ENCODE data around the gene YLPM1. TPM values are rescaled to one million over a fixed set of nuclear protein-coding genes. Genes with fewer than 3 reads are reported as not detected.

YLPM1 gene
- total and polyA plus RNA-seq, 2 donors (not counting 3 experiments of a cell fraction or from before 2014, with no cell fraction given), result 14.9 to 85.7 TPM

DNA sequence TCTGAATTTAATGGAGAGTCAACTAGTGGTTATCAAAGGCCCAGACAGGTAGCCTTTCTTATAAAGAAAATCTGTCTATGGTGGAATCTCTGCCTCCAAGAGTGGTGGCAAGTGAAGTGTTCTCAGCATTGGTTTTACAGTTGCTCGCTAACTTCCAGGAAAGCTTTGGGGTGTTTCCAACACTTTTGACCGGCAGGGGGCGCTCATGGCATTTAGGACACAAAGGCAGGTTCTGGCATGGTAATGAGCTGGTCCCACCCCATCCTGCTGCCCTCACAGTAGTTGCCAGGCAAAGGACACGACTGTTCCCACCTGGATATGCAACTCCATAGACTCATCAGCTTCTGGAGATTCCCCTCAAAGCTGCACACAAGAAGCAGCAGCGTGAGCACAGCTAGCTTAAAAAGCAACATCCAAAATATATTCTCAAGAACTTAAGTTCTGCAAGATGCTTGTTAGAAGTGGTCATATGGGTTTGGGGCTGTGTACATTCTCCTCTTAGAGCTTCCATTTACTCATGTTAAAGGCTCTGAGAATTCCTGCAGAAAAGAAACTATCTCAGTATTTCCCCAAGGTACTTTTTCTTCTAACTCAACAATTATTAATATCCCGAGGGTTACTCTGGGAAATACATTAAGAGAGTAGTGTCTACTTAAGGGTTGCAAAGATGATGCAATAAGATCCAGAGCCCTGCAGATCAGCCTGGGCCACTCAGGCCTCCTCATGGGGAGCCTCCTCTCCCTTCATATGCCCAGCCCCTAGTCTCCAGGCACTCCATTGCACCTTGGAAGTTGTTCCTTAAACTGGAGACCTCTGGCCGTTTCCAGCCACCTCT is 98.0 kb downstream of the YLPM1 start:
- BruUV-seq (replicated peaks), result no TSS peak
- no peak overlapping the region for H3K4me3 ChIP-seq (replicated peaks in 1 of 3; ENCODE audit: insufficient read depth in 1 of 3, low read depth in 1 of 3, low read length in 3 of 3)
- H3K9me1 ChIP-seq (replicated peaks; ENCODE audit: control insufficient read depth, extremely low read depth, insufficient read depth, low read length), result no peaks in the 10 kb centered on the region
- H3K4me1 ChIP-seq (ENCODE audit: control insufficient read depth, extremely low read depth, insufficient read depth, low read length), result no peaks in the 10 kb centered on the region
- DNase-seq (ENCODE audit: low read depth, low spot score), result peak; percentile 83
- POLR2A ChIA-PET, result interaction anchor here (1.0 to 1.5 kb wide), 2 partner anchors 15 to 44 kb away, joined by 6 to 8 read pairs; no protein-coding TSS in a partner anchor
- H3K27me3 ChIP-seq (ENCODE audit: control insufficient read depth in 2 of 2, insufficient read depth in 2 of 2, low read length in 2 of 2), result no peaks in the 10 kb centered on the region
- H3K4me2 ChIP-seq (ENCODE audit: insufficient read depth, low read length), result no peak overlapping the region
- peak; percentile 97 for FAIRE-seq
- CTCF ChIA-PET, result interaction anchor here (0.6 to 12.3 kb wide), 44 partner anchors 8 to 700 kb away, joined by 3 to 468 read pairs (median 4); partner anchors contain the start of genes ACYP1, DLST, PROX2 and RPS6KL1
- H2AFZ ChIP-seq (ENCODE audit: low read depth, low read length), result no peak overlapping the region
- H3K27ac ChIP-seq (ENCODE audit: insufficient read depth, low read depth, low read length), result no peak overlapping the region
- H3K79me2 ChIP-seq (ENCODE audit: control insufficient read depth, insufficient read depth, low read length), result no peaks in the 10 kb centered on the region
- no peaks in the 10 kb centered on the region for H3K36me3 ChIP-seq (ENCODE audit: control insufficient read depth in 2 of 2, extremely low read depth in 1 of 2, insufficient read depth in 2 of 2, low read length in 2 of 2)
- no peaks in the 10 kb centered on the region for H3K9me3 ChIP-seq (replicated peaks; ENCODE audit: control insufficient read depth, insufficient read depth, low read length)
- no peaks in the 10 kb centered on the region for H4K20me1 ChIP-seq (replicated peaks; ENCODE audit: control insufficient read depth, extremely low read depth, insufficient read depth, low read length)
- intact Hi-C loops (cut with micrococcal nuclease), result loop anchor here (1.0 to 2.0 kb wide), 4 partner anchors 20 to 442 kb away; partner anchors contain the start of gene DLST
- H3K9ac ChIP-seq (replicated peaks; ENCODE audit: extremely low read depth, insufficient read depth, low read length), result no peak overlapping the region
- dilution Hi-C loops (cut with MboI; ENCODE audit: extremely low pct_ligation_motif_present, low sequenced_read_pairs), result no loop called here
- no peak for TF ChIP-seq EZH2 (IDR thresholded peaks at IDR 0.05; ENCODE audit: borderline replicate concordance, low read depth, low read length, severe bottlenecking)
- TF ChIP-seq, protein P1, sequence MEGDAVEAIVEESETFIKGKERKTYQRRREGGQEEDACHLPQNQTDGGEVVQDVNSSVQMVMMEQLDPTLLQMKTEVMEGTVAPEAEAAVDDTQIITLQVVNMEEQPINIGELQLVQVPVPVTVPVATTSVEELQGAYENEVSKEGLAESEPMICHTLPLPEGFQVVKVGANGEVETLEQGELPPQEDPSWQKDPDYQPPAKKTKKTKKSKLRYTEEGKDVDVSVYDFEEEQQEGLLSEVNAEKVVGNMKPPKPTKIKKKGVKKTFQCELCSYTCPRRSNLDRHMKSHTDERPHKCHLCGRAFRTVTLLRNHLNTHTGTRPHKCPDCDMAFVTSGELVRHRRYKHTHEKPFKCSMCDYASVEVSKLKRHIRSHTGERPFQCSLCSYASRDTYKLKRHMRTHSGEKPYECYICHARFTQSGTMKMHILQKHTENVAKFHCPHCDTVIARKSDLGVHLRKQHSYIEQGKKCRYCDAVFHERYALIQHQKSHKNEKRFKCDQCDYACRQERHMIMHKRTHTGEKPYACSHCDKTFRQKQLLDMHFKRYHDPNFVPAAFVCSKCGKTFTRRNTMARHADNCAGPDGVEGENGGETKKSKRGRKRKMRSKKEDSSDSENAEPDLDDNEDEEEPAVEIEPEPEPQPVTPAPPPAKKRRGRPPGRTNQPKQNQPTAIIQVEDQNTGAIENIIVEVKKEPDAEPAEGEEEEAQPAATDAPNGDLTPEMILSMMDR (IDR thresholded peaks at IDR 0.05; ENCODE audit: extremely low read depth in 1 of 2, insufficient read depth in 1 of 2, low read depth in 1 of 2, low read length in 2 of 2), result peak; percentile 85 to 86

DNA sequence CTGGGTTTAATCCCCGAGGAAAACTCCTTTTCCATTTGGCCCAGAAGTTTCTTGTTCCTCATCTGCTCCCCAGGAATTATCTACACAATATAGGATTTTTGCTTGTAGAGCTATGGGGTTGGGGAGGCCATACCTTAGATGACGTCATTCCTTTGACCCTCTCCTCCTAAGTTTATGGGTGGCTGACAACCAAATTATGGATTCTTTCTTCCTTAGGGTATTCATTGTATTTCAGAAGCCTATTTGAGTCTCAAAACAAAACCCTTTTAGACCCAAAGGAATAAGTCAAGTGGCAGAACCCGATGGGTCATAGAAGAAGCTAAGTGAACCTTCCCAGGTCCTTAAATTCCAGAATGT is 98.6 kb downstream of the YLPM1 start:
- no peak overlapping the region for H2AFZ ChIP-seq (ENCODE audit: low read depth, low read length)
- H3K4me1 ChIP-seq (ENCODE audit: control insufficient read depth, extremely low read depth, insufficient read depth, low read length), result no peaks in the 10 kb centered on the region
- DNase-seq (ENCODE audit: low read depth, low spot score), result no peak
- no peaks in the 10 kb centered on the region for H3K9me1 ChIP-seq (replicated peaks; ENCODE audit: control insufficient read depth, extremely low read depth, insufficient read depth, low read length)
- H4K20me1 ChIP-seq (replicated peaks; ENCODE audit: control insufficient read depth, extremely low read depth, insufficient read depth, low read length), result no peaks in the 10 kb centered on the region
- H3K4me2 ChIP-seq (ENCODE audit: insufficient read depth, low read length), result no peak overlapping the region
- no peaks in the 10 kb centered on the region for H3K79me2 ChIP-seq (ENCODE audit: control insufficient read depth, insufficient read depth, low read length)
- no peak for TF ChIP-seq POLR2A (IDR thresholded peaks at IDR 0.05; ENCODE audit: low read depth, low read length)
- no peak for TF ChIP-seq FOS (IDR thresholded peaks at IDR 0.05; ENCODE audit: borderline replicate concordance, insufficient read depth, low read length)
- TF ChIP-seq GATA2 (IDR thresholded peaks at IDR 0.05; ENCODE audit: insufficient read depth, insufficient read length, low read depth, low read length), result no peak
- TF ChIP-seq, protein P2, sequence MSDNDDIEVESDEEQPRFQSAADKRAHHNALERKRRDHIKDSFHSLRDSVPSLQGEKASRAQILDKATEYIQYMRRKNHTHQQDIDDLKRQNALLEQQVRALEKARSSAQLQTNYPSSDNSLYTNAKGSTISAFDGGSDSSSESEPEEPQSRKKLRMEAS (IDR thresholded peaks at IDR 0.05; ENCODE audit: insufficient read depth, insufficient read length), result no peak
- TF ChIP-seq EZH2 (IDR thresholded peaks at IDR 0.05; ENCODE audit: borderline replicate concordance, low read depth, low read length, severe bottlenecking), result no peak
- no peak for TF ChIP-seq POLR2AphosphoS5 (IDR thresholded peaks at IDR 0.05; ENCODE audit: insufficient read depth, low read depth, low read length)
- TF ChIP-seq MYC (IDR thresholded peaks at IDR 0.05; ENCODE audit: low read depth, low read length), result no peak
- no peak for TF ChIP-seq JUN (IDR thresholded peaks at IDR 0.05; ENCODE audit: borderline replicate concordance, insufficient read depth, insufficient read length, low read depth)
- H3K9me3 ChIP-seq (replicated peaks; ENCODE audit: control insufficient read depth, insufficient read depth, low read length), result no peaks in the 10 kb centered on the region
- H3K27ac ChIP-seq (ENCODE audit: insufficient read depth, low read depth, low read length), result no peak overlapping the region
- no peak overlapping the region for H3K4me3 ChIP-seq (replicated peaks in 1 of 3; ENCODE audit: insufficient read depth in 1 of 3, low read depth in 1 of 3, low read length in 3 of 3)
- no peaks in the 10 kb centered on the region for H3K36me3 ChIP-seq (ENCODE audit: control insufficient read depth in 2 of 2, extremely low read depth in 1 of 2, insufficient read depth in 2 of 2, low read length in 2 of 2)
- FAIRE-seq, result no peak
- ChIA-PET POLR2A (no interaction called here), CTCF (interaction anchor here (1.2 to 12.3 kb wide), 11 partner anchors 12 to 256 kb away, joined by 4 to 468 read pairs (median 16); partner anchors contain the start of genes ACYP1, DLST and PROX2)
- dilution Hi-C loops (cut with MboI; ENCODE audit: extremely low pct_ligation_motif_present, low sequenced_read_pairs) (no loop called here), intact Hi-C loops (cut with micrococcal nuclease) (loop anchor here (1.0 to 2.0 kb wide), 4 partner anchors 20 to 441 kb away; partner anchors contain the start of gene DLST)
- no TSS peak for BruUV-seq (replicated peaks)
- peaks cover 3% of the 10 kb centered on the region in 2 experiments for H3K27me3 ChIP-seq (ENCODE audit: control insufficient read depth in 2 of 2, insufficient read depth in 2 of 2, low read length in 2 of 2)
- no peak overlapping the region for H3K9ac ChIP-seq (replicated peaks; ENCODE audit: extremely low read depth, insufficient read depth, low read length)
